DOHH2 (cell line): ENCODE data around the gene CCL2.
"Not testable (repeated sequence)": the region's sequence is repeated elsewhere in the genome, so short reads cannot be mapped to it uniquely, and the experiment has no call there.

ENCODE experiments used
- H3F3A ChIP-seq: fragments of 200-600 bp; sonication (generic), shearing (Covaris generic); 2 replicates; pipeline ENCODE4 v1.6.0; 2016; ENCODE audit warnings: antibody characterized with exemption, mild to moderate bottlenecking; ENCODE audit not compliant: control insufficient read depth, insufficient read depth
- H3K27ac ChIP-seq: fragments of 200-600 bp; sonication (generic); 2 replicates; pipeline ENCODE4 v1.5.1; 2014; ENCODE audit warnings: low read depth, mild to moderate bottlenecking, low read length, moderate library complexity
- H3K27me3 ChIP-seq: fragments of 200-600 bp; sonication (generic); 2 replicates; pipeline ENCODE4 v1.6.1; 2014; ENCODE audit warnings: mild to moderate bottlenecking, low read length, mixed read lengths; ENCODE audit not compliant: control insufficient read depth
- H3K36me3 ChIP-seq: fragments of 200-600 bp; sonication (generic); 2 replicates; pipeline ENCODE4 v1.6.1; 2014; ENCODE audit warnings: mild to moderate bottlenecking, low read length, moderate library complexity, mixed read lengths; ENCODE audit not compliant: control insufficient read depth
- H3K4me1 ChIP-seq: fragments of 200-600 bp; sonication (generic); 2 replicates; pipeline ENCODE4 v1.6.1; 2014; ENCODE audit warnings: mild to moderate bottlenecking, low read length, mixed read lengths; ENCODE audit not compliant: control insufficient read depth
- H3K4me2 ChIP-seq: fragments of 200-600 bp; sonication (generic); 2 replicates; pipeline ENCODE4 v1.6.0; 2014; ENCODE audit warnings: mild to moderate bottlenecking, low read length, moderate library complexity
- H3K4me3 ChIP-seq: fragments of 200-600 bp; sonication (generic); 2 replicates; pipeline ENCODE4 v1.5.1; 2014; ENCODE audit warnings: mild to moderate bottlenecking, low read length, mixed read lengths
- H3K79me2 ChIP-seq: fragments of 200-600 bp; sonication (generic); 2 replicates; pipeline ENCODE4 v1.6.1; 2014; ENCODE audit warnings: mild to moderate bottlenecking, low read length, mixed read lengths; ENCODE audit not compliant: control insufficient read depth
- H3K9me2 ChIP-seq: fragments of 200-600 bp; sonication (generic); replicated peaks from 2 replicates; pipeline ENCODE4 v1.6.1; 2014; ENCODE audit warnings: mild to moderate bottlenecking, low read length, mixed read lengths; ENCODE audit not compliant: control insufficient read depth
- H3K9me3 ChIP-seq: fragments of 200-600 bp; sonication (generic); 2 replicates; pipeline ENCODE4 v1.6.1; 2014; ENCODE audit warnings: antibody characterized with exemption, low read length, mixed read lengths; ENCODE audit not compliant: control insufficient read depth, insufficient read depth
- H4K20me1 ChIP-seq: fragments of 200-600 bp; sonication (generic); 2 replicates; pipeline ENCODE4 v1.6.0; 2014; ENCODE audit warnings: low read depth, mild to moderate bottlenecking, antibody characterized with exemption, low read length, moderate library complexity; ENCODE audit not compliant: control insufficient read depth, insufficient read depth
- EZH2phosphoT487 ChIP-seq: fragments of 200-600 bp; sonication (generic); IDR thresholded peaks from 2 replicates; pipeline ENCODE4 v1.6.1; 2017; ENCODE audit warnings: borderline replicate concordance, mild to moderate bottlenecking, antibody characterized with exemption, low read length, moderate library complexity, mixed read lengths
- TF ChIP-seq, protein P1 (sequence below): fragments of 200-600 bp; sonication (generic); IDR thresholded peaks from one replicate; pipeline ENCODE4 v1.5.1; 2014; ENCODE audit warnings: antibody characterized with exemption, mild to moderate bottlenecking, low read depth, low read length; ENCODE audit not compliant: poor library complexity, severe bottlenecking

The CCL2 gene

DNA sequence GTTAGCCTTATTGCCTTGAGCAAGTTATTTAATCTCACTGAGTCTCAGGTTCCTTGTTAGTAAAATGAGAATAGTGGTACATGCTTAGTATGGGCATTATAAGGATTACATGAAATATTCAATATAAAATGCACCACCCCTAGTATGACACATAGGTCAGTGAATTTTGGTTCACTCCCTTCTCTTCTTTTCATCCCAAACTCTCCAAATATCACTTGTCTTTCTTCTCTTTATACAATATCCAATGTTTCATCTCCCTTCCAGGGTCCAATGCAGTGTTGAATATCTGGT lies 28.4 kb upstream of the CCL2 start:
- no peak overlapping the region for H3K4me2 ChIP-seq
- no peaks in the 10 kb centered on the region for H3K9me2 ChIP-seq
- H3K4me3 ChIP-seq = no peak overlapping the region
- H3K4me1 ChIP-seq = no peaks in the 10 kb centered on the region
- no peaks in the 10 kb centered on the region for H4K20me1 ChIP-seq
- peaks cover 4% of the 10 kb centered on the region; the same call in 1 of the 2 replicates for H3K9me3 ChIP-seq
- H3K27ac ChIP-seq = no peak overlapping the region
- H3K27me3 ChIP-seq = no peaks in the 10 kb centered on the region
- no peak for TF ChIP-seq EZH2phosphoT487
- TF ChIP-seq, protein P1, sequence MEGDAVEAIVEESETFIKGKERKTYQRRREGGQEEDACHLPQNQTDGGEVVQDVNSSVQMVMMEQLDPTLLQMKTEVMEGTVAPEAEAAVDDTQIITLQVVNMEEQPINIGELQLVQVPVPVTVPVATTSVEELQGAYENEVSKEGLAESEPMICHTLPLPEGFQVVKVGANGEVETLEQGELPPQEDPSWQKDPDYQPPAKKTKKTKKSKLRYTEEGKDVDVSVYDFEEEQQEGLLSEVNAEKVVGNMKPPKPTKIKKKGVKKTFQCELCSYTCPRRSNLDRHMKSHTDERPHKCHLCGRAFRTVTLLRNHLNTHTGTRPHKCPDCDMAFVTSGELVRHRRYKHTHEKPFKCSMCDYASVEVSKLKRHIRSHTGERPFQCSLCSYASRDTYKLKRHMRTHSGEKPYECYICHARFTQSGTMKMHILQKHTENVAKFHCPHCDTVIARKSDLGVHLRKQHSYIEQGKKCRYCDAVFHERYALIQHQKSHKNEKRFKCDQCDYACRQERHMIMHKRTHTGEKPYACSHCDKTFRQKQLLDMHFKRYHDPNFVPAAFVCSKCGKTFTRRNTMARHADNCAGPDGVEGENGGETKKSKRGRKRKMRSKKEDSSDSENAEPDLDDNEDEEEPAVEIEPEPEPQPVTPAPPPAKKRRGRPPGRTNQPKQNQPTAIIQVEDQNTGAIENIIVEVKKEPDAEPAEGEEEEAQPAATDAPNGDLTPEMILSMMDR = no peak
- no peaks in the 10 kb centered on the region for H3K36me3 ChIP-seq
- no peaks in the 10 kb centered on the region for H3F3A ChIP-seq
- H3K79me2 ChIP-seq = no peaks in the 10 kb centered on the region

DNA sequence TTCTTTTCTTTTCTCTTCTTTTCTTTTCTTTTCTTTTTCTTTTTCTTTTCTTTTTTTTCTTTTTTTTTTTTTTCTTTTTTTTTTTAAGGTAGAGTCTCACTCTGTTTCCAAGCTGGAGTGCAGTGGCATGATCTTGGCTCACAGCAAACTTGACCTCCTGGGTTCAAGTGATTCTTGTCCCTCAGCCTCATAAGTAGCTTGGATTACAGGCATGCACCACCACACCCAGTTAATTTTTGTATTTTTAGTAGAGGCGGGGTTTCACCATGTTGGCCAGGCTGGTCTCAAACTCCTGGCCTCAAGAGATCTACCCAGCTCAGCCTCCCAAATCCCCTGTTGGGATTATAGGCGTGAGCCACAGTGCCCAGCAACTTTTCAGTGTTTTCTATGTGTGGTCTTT lies 27.8 kb upstream of the CCL2 start:
- H3K9me2 ChIP-seq, H4K20me1 ChIP-seq, H3K27me3 ChIP-seq, H3F3A ChIP-seq, H3K36me3 ChIP-seq, H3K4me2 ChIP-seq, H3K4me3 ChIP-seq, H3K4me1 ChIP-seq, H3K27ac ChIP-seq, H3K79me2 ChIP-seq, H3K9me3 ChIP-seq: not testable (repeated sequence)

DNA sequence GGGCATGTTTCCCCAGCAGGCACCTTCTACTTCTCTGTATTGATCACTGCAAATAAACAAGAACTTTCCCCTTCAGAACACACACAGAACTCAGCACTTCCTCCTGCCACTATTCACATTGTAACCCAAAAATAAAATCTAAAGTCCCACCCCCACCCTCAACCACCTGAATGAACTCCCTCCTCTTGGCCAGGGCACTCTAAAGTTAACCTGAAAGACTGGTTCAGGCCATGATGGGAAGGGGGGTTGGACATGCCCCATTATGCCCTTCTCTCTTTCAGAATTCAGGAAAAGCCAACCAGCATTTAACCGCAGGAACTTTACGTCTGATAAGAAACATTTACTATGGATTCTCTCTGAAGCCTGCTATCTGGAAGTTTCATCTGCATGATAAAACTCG lies 27.4 kb upstream of the CCL2 start:
- Histone ChIP-seq H3K9me3 (peaks cover 4% of the 10 kb centered on the region; the same call in 1 of the 2 replicates), H3K4me3 (no peak overlapping the region), H3K4me2 (no peak overlapping the region), H3K79me2 (no peaks in the 10 kb centered on the region), H3K27ac (no peak overlapping the region), H3F3A (no peaks in the 10 kb centered on the region), H3K36me3 (no peaks in the 10 kb centered on the region), H3K4me1 (no peaks in the 10 kb centered on the region), H4K20me1 (no peaks in the 10 kb centered on the region), H3K9me2 (no peaks in the 10 kb centered on the region), H3K27me3 (no peaks in the 10 kb centered on the region)
- TF ChIP-seq, protein P1 = no peak
- no peak for TF ChIP-seq EZH2phosphoT487

DNA sequence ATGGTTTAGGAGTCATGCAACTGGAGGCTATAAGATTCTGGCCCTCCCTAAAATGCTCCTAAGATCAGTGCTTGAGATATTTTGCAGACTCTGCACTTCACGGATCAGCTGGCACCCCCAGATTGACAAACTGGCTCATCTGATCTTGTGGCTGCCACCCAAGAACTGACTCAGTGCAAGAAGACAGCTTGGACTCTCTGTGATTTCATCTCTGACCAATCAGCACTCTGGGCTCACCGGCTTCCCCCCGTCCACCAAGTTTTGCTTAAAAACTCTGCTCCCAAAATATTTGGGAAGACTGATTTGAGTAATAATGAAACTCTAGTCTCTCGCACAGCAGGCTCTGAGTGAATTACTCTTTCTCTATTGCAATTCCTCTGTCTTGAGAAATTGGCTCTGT lies 26.3 kb upstream of the CCL2 start:
- no peaks in the 10 kb centered on the region for H3K36me3 ChIP-seq
- peaks cover 4% of the 10 kb centered on the region; the same call in 1 of the 2 replicates for H3K9me3 ChIP-seq
- H3K79me2 ChIP-seq = no peaks in the 10 kb centered on the region
- no peak overlapping the region for H3K4me3 ChIP-seq
- TF ChIP-seq, protein P1 = no peak
- TF ChIP-seq EZH2phosphoT487 = no peak
- no peak overlapping the region for H3K27ac ChIP-seq
- H3K9me2 ChIP-seq = no peaks in the 10 kb centered on the region
- no peaks in the 10 kb centered on the region for H3K27me3 ChIP-seq
- no peaks in the 10 kb centered on the region for H3K4me1 ChIP-seq
- no peaks in the 10 kb centered on the region for H3F3A ChIP-seq
- no peaks in the 10 kb centered on the region for H4K20me1 ChIP-seq
- H3K4me2 ChIP-seq = no peak overlapping the region
